ENCODE data around the gene MTSS2.

- no peak for TF ChIP-seq CTCF (conservative IDR thresholded peaks at IDR 0.05; ENCODE audit: low read depth, low read length)
- no peak for TF ChIP-seq EZH2 (IDR thresholded peaks at IDR 0.05; ENCODE audit: borderline replicate concordance, low read depth, low read length, poor library complexity, severe bottlenecking)
Measured at GRCh38 chr16:70712359-70712758, 26.5 kb upstream of the MTSS2 start.
